ENCODE results near the gene SEC63. TPM values are rescaled to one million over a fixed set of nuclear protein-coding genes. Genes with fewer than 3 reads are reported as not detected.
"Not testable (repeated sequence)": the region's sequence is repeated elsewhere in the genome, so short reads cannot be mapped to it uniquely, and the experiment has no call there.

SEC63 gene
- total RNA-seq, 4 donors from 2014 or later, result 34.8 to 80.9 (median 41.3) TPM

DNA sequence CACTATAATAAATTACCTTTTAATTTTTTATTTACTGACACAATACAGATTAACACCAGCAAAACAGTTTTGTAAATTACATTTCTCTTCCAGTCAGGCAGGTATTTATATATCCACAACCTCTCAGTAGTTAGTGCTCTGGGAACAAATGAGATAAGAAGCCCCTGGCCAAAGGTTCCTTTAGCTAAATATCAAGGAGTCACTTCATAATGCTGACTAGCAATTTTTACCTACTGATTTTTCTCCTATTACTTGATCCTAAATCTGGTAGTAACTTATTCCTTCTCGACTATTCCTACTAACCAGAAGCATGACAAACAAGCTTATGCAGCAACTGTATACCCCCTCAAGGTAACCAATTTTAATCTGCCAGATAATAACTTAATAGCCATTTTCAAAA is 46.3 kb downstream of the SEC63 start:
- H3K27me3 ChIP-seq, result no peaks in the 10 kb centered on the region
- H3K4me3 ChIP-seq, result no peak overlapping the region
- H3K9me3 ChIP-seq, result no peaks in the 10 kb centered on the region
- DNase-seq, result no peak
- no peak overlapping the region for H3K27ac ChIP-seq
- peaks cover 0 to 55% (median 2%) of the 10 kb centered on the region in 3 donors for H3K36me3 ChIP-seq
- H3K4me1 ChIP-seq, result no peaks in the 10 kb centered on the region
- no peak for TF ChIP-seq POLR2A (IDR thresholded peaks at IDR 0.05)
- TF ChIP-seq, protein P1, sequence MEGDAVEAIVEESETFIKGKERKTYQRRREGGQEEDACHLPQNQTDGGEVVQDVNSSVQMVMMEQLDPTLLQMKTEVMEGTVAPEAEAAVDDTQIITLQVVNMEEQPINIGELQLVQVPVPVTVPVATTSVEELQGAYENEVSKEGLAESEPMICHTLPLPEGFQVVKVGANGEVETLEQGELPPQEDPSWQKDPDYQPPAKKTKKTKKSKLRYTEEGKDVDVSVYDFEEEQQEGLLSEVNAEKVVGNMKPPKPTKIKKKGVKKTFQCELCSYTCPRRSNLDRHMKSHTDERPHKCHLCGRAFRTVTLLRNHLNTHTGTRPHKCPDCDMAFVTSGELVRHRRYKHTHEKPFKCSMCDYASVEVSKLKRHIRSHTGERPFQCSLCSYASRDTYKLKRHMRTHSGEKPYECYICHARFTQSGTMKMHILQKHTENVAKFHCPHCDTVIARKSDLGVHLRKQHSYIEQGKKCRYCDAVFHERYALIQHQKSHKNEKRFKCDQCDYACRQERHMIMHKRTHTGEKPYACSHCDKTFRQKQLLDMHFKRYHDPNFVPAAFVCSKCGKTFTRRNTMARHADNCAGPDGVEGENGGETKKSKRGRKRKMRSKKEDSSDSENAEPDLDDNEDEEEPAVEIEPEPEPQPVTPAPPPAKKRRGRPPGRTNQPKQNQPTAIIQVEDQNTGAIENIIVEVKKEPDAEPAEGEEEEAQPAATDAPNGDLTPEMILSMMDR (IDR thresholded peaks at IDR 0.05), result no peak

DNA sequence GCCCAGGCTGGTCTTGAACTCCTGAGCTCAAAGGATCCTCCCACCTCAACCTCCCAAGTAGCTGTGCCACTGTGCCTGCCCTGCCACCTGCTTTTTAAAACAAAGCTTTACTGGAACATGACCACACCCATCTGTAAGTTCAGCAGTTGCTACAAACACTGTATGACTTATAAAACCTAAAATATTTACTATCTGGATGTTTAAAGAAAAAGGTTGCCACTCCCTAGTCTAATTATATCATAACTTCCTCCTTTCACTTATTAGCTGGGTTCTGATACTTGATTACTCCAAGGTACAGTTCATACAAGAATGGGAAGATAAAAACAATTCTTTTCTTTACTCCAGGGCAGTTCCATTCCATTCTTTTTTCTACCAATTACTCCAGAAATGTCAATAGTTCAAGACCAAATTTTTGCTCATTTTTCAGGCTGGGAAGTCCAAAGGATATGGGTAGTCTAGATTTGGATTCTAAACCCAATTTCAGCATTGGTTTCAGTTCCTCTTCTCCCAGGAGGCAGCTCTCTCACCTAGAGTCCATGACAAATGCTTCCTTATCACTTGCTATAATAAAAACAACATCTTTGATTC is 63.1 kb downstream of the SEC63 start:
- H3K9me3 ChIP-seq, result no peaks in the 10 kb centered on the region
- peaks cover 0 to 69% (median 0%) of the 10 kb centered on the region in 3 donors for H3K36me3 ChIP-seq
- peak; percentile 32 to 59 (median 51) for DNase-seq
- H3K4me3 ChIP-seq, result no peak overlapping the region
- no peaks in the 10 kb centered on the region for H3K27me3 ChIP-seq
- peaks cover 0 to 15% (median 0%) of the 10 kb centered on the region in 4 donors for H3K4me1 ChIP-seq
- peak overlapping the region; percentile 19 to 65 (median 41) for H3K27ac ChIP-seq
- no peak for TF ChIP-seq POLR2A (IDR thresholded peaks at IDR 0.05)
- TF ChIP-seq, protein P1 (IDR thresholded peaks at IDR 0.05), result no peak

DNA sequence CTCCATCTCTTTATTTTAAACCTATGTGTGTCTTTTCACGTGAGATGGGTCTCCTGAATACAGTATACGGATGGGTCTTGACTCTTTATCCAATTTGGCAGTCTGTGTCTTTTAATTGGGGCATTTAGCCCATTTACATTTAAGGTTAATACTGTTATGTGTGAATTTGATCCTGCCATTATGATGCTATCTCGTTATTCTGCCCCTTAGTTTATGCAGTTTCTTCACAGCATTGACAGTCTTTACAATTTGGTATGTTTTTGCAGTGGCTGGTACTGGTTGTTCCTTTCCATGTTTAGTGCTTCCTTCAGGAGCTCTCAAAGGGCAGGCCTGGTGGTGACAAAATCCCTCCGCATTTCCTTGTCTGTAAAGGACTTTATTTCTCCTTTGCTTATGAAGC is 67.6 kb downstream of the SEC63 start:
- Histone ChIP-seq H3K4me1 (peaks cover 0 to 13% (median 0%) of the 10 kb centered on the region in 4 donors), H3K36me3 (peaks cover 0 to 35% (median 0%) of the 10 kb centered on the region in 3 donors)
- not testable (repeated sequence) for H3K4me3 ChIP-seq, H3K9me3 ChIP-seq, H3K27me3 ChIP-seq, H3K27ac ChIP-seq, DNase-seq

DNA sequence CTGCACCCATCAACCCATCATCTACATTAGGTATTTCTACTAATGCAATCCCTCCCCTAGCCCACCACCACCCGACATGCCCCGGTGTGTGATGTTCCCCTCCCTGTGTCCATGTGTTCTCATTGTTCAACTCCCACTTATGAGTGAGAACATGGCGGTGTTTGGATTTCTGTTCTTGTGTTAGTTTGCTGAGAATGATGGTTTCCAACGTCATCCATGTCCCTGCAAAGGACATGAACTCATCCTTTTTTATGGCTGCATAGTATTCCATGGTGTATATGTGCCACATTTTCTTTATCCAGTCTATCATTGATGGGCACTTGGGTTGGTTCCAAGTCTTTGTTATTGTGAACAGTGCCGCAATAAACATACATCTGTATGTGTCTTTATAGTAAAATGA is 72.1 kb downstream of the SEC63 start:
- H3K27ac ChIP-seq, H3K27me3 ChIP-seq, DNase-seq, H3K9me3 ChIP-seq, H3K4me1 ChIP-seq, H3K4me3 ChIP-seq: not testable (repeated sequence)
- H3K36me3 ChIP-seq, result peaks cover 0 to 22% (median 0%) of the 10 kb centered on the region in 3 donors

DNA sequence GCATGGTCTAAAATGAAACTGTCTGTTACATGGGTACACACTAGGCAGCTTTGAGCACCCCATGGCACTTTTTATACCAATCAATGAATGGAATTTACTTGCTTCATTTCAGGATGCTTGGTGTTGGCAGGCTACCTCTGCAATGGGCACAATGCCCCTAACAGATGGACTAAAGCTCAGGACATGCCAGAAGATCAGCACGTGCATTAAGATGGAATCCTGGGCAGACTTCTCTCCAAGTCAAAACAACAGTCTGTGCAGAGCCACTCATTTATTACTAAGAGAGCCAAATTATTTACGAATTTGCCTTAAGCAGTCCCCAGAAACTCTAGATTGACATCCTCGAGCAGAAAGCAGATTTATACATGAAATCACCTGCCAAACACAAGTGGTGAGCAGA is 78.1 kb downstream of the SEC63 start:
- Histone ChIP-seq H3K27me3 (no peaks in the 10 kb centered on the region), H3K9me3 (no peaks in the 10 kb centered on the region), H3K27ac (no peak overlapping the region), H3K4me3 (no peak overlapping the region), H3K4me1 (no peaks in the 10 kb centered on the region), H3K36me3 (peaks cover 0 to 59% (median 0%) of the 10 kb centered on the region in 3 donors)
- DNase-seq, result no peak
- TF ChIP-seq POLR2A (IDR thresholded peaks at IDR 0.05), result no peak
- TF ChIP-seq, protein P1 (IDR thresholded peaks at IDR 0.05), result no peak

DNA sequence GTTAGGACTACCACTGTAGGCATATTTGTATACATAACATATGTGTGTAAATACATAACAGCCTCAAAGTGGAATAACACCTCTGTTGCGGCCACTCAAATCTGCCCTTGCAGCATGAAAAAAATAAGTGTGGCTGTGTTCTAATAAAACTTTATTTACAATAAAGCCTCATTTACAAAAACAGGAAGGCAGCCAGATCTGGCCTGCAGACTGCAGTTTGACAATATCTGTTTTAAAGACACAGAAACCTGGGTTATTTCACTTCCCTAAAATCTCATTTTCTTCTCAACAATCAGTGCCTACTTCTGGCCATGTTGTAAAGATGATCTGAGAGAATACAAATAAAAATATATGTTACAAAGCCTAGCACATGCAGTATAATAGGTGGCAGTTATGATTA is 80.0 kb downstream of the SEC63 start:
- H3K4me3 ChIP-seq, result no peak overlapping the region
- no peak overlapping the region for H3K27ac ChIP-seq
- no peaks in the 10 kb centered on the region for H3K9me3 ChIP-seq
- DNase-seq, result no peak
- peaks cover 0 to 52% (median 0%) of the 10 kb centered on the region in 3 donors for H3K36me3 ChIP-seq
- no peak for TF ChIP-seq POLR2A (IDR thresholded peaks at IDR 0.05)
- H3K4me1 ChIP-seq, result no peaks in the 10 kb centered on the region
- H3K27me3 ChIP-seq, result no peaks in the 10 kb centered on the region

DNA sequence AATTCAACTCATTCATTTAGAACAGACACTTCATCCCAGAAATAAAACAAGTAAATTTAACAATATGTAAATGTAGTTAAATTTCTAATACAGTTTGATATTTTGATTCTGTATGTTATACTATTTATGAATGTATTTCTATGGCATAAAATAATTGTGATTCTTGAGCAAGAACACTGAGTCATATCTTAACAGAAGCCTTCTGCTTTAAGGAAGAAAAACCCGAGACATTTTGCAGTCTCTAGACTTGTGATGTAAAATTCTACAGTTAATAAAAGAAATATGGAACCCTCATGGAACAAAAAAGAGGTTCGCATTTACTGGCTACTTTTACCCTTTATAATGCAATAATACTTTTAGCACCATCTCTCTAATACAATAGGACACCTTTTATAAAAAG is 86.0 kb downstream of the SEC63 start:
- peaks cover 0 to 32% (median 0%) of the 10 kb centered on the region in 3 donors for H3K36me3 ChIP-seq
- no peaks in the 10 kb centered on the region for H3K27me3 ChIP-seq
- H3K4me3 ChIP-seq, result no peak overlapping the region
- no peaks in the 10 kb centered on the region for H3K9me3 ChIP-seq
- DNase-seq, result no peak
- no peaks in the 10 kb centered on the region for H3K4me1 ChIP-seq
- TF ChIP-seq, protein P1 (IDR thresholded peaks at IDR 0.05), result no peak
- TF ChIP-seq POLR2A (IDR thresholded peaks at IDR 0.05), result no peak
- no peak overlapping the region for H3K27ac ChIP-seq

DNA sequence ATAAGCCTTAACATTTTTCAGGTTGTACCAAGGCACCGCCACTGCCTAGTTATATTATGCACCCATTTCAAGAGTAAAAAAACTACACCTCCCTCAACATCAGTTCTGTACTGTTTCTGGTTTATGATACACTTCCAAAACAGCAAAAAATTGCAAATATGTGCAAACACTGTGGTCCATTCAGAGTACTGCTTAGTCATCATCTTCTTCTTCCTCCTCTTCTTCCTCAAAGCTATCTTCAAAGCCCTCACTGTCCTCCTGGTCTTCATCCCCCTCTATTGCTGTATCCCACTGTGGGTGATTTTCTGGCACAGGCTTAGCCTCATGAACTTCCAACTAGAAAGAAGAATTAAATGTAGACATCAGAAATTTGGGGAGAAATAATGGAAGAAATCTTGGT is 86.5 kb downstream of the SEC63 start:
- not testable (repeated sequence) for H3K4me3 ChIP-seq, H3K27me3 ChIP-seq, H3K9me3 ChIP-seq, H3K27ac ChIP-seq, H3K4me1 ChIP-seq, DNase-seq
- peaks cover 0 to 29% (median 0%) of the 10 kb centered on the region in 3 donors for H3K36me3 ChIP-seq
